Activated CD8-positive, alpha-beta memory T cell treated with anti-CD3 and anti-CD28 coated beads for 36 hours (primary cell): ENCODE results near the gene OR1Q1. TPM values are rescaled to one million over a fixed set of nuclear protein-coding genes. Genes with fewer than 3 reads are reported as not detected.
"Not testable (repeated sequence)": the region's sequence is repeated elsewhere in the genome, so short reads cannot be mapped to it uniquely, and the experiment has no call there.

Source experiments
- CTCF ChIA-PET: fragments of 350-600 bp; sonication (Branson Sonifier 250); formaldehyde crosslinking; loops from one replicate; lab custom pipeline; 2021; ENCODE audit warnings: antibody characterized with exemption; lab: Charles Lee
- POLR2A ChIA-PET: fragments of 350-600 bp; sonication (Branson Sonifier 250); formaldehyde crosslinking; loops from one replicate; lab custom pipeline; 2021; ENCODE audit warnings: antibody characterized with exemption; lab: Charles Lee
- total RNA-seq, 2 experiments: library from RNA; stranded (reverse); gene quantifications; one replicate each; pipeline ENCODE4 v1.2.3, GENCODE V29; 2021

The OR1Q1 gene, protein sequence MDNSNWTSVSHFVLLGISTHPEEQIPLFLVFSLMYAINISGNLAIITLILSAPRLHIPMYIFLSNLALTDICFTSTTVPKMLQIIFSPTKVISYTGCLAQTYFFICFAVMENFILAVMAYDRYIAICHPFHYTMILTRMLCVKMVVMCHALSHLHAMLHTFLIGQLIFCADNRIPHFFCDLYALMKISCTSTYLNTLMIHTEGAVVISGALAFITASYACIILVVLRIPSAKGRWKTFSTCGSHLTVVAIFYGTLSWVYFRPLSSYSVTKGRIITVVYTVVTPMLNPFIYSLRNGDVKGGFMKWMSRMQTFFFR
- total RNA-seq = not detected

GRCh38 chr9:122614362-122614761 lies at the start of gene OR1Q1:
Gene OR1Q1, plus strand, starts transcription at chr9:122614738. Its CDS starts 0 bp downstream, at chr9:122614738.
- ChIA-PET POLR2A (no interaction called here), CTCF (no interaction called here)

DNA sequence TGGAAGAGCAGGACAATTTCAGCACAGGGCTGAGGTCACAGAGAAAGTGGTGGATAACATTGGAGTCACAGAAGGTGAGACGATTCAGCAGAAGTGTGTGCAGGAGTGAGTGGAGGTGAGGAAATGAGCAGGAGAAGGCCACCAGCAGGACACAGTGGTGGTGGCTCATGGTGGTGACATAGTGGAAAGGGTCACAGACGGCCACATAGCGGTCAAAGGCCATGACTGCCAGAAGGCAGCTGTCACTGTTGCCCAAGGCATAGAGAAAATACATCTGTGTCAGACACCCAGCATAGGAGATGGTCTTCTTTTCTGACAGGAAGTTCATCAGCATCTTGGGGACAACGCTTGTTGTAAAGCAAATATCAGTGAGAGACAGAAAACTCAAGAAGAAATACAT lies 46.6 kb upstream of the OR1Q1 start:
- CTCF ChIA-PET = no interaction called here
- POLR2A ChIA-PET = no interaction called here

DNA sequence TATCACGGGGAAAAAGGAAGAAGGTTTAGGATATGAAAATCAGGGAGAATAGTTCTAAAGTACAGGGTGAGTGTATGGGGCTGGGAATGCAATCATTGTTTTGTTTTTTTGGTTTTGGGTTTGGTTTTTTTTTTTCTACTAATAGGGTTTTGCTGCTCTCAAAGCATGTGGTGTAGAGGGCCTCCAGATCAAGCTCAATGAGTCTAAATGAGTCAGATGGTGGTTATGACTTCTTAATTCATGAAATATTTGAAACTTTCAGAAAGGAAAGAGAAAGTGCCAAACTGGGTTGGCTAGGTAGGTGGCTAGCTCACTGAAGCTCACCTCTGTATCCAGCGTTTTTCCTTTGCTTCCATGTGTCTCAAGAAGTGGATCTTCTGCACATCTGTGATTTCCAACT lies 42.1 kb upstream of the OR1Q1 start:
- ChIA-PET CTCF (no interaction called here), POLR2A (interaction anchor here (0.6 kb wide), 1 partner anchor 1143 kb away, joined by 3 read pairs; no protein-coding TSS in a partner anchor)

- POLR2A ChIA-PET = no interaction called here
Measured at GRCh38 chr9:122579874-122580273, 34.7 kb upstream of the OR1Q1 start.

GRCh38 chr9:122580360-122580759 lies 34.2 kb upstream of the OR1Q1 start:
- POLR2A ChIA-PET = no interaction called here
- CTCF ChIA-PET = no interaction called here

More at GRCh38 chr9:122579874-122580273, 34.7 kb upstream of the OR1Q1 start:
- CTCF ChIA-PET = no interaction called here

DNA sequence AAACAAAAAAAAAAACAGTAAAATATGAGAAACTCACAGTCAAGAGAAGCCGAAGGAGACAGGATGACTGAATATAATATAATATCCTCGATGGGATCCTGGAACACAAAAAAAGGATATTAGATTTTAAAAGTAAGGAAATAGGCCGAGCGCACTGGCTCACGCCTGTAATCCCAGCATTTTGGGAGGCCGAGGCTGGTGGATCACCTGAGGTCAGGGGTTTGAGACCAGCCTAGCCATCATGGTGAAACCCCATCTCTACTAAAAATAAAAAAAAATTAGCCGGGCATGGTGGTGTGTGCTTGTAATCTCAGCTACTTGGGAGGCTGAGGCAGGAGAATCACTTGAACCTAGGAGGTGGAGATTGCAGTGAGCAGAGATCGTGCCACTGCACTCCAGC lies 31.3 kb upstream of the OR1Q1 start, which contains the start of gene OR1L8:
TSS of gene OR1L8 (minus strand) at position 101 of the 400 bp plus-strand sequence. CDS start 14,907 bp downstream, outside the sequence.
- POLR2A ChIA-PET, CTCF ChIA-PET: not testable (repeated sequence)

DNA sequence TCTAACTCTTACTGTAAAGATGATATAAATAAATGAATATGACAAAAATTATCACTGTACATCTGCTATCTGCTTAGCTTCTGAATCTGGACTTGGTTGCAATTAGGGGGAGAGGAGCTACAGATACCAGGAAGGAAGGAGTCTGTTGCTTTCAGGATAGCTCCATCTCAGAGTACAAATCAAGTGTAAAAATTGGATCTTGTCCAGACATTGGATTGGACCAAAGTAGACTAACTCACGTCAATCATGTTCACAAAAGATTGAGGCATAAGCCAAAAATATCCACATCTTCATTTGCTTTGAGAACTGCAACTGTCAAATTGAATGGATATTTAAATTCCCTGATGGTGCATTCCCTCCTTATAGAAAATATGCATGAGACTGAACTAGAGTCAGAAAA lies 8.8 kb upstream of the OR1Q1 start:
- CTCF ChIA-PET = no interaction called here

DNA sequence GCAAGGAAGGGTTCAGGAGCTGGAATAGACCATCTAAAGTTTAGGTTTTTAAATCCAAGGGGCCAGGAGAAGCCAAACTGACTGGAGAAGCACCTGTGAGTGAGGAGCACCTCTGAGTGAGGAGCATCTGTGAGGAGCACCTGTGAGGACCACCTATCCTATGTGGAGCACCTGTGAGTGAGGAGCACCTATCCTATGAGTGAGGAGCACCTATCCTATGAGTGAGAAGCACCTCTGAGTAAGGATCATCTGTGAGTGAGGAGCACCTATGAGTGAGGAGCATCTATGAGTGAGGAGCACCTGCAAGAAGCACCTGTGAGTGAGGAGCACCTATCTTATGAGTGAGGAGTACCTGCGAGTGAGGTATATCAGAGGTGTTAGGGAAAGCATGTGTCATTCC lies 8.0 kb upstream of the OR1Q1 start:
- POLR2A ChIA-PET = no interaction called here
- CTCF ChIA-PET = no interaction called here

More for the DNA sequence above, 8.8 kb upstream of the OR1Q1 start:
- POLR2A ChIA-PET = no interaction called here

GRCh38 chr9:122609804-122610203 lies 4.7 kb upstream of the OR1Q1 start:
- ChIA-PET CTCF (no interaction called here), POLR2A (no interaction called here)

DNA sequence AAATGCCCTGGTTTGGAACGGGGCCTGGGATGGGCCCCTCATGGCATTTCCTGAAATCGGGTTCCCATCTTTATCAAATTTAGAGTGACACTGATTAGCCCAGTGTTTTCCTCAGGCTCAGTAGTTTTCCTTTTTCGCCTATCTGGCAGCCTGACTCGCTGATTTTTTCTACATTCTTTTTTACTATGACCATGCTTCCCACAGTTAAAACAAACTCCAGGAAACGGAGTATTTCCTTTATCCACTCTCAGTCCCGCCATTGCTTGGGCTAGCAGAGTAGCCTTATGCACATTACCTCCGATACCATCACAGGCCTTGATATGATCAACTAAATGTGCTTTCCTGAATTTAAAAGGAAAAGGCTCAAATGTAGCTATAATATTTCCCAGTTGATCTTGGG lies 5.5 kb downstream of the OR1Q1 start:
- ChIA-PET POLR2A (no interaction called here), CTCF (no interaction called here)

DNA sequence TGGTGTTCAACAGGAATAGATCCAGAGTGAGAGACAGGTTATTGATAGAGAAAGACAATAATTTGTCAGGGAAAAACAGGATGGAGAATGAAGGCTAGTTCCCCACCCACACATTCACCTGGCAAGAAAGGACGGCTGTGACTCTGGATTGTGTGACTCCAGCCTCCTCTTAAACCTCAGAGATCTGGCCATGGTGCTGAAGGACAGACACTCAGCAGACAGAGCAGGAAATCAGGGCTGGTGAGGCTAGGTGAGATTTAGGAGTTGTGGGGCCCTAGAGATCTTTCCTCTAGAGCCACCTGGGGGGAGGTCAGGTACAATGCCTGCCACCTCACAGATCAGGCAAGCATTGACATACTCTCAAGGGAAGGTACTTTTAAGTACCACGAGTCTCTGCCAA lies 27.7 kb downstream of the OR1Q1 start:
- ChIA-PET POLR2A (no interaction called here), CTCF (no interaction called here)

DNA sequence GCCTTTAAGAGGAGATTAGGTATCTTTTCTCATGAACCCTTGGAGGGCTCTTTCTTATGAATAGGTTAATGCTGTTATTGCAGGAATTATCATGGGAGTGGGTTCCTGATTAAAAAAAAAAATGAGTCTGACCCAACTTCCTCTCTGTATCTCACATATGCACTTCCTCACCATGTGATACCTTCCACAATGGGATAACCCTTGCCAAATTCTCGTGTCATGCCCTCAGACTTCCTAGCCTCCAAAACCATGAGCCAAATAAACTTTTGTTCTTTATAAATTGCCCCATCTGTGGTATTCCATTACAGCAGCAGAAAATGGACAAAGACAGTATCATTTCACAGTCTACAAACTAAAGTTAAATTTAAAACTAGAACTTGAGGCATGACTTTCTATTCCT lies 41.8 kb downstream of the OR1Q1 start:
- ChIA-PET CTCF (no interaction called here), POLR2A (no interaction called here)

DNA sequence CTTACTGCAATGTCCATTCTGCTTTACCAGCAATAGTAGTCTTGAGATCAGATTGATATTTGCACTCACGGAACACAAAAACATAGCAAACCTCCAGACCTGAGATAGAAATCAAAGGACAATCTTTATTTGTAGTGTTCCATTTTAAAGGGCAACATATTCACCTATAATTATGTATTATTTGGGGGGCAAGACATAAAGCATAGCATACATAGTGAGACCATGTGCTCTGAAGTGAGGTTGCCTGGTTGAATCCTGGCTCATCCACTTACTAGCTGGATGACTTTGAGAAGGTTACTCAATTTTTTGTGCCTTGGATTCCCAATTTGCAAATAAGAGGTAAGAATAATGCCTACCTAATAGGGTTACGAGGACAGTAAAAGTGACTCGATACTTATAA lies 43.0 kb downstream of the OR1Q1 start, which contains the start of gene OR1B1:
TSS of gene OR1B1 (minus strand) at position 101 of the 400 bp plus-strand sequence.
- ChIA-PET POLR2A (no interaction called here), CTCF (no interaction called here)

- POLR2A ChIA-PET = no interaction called here
- CTCF ChIA-PET = no interaction called here
Measured at GRCh38 chr9:122661416-122661815, 46.9 kb downstream of the OR1Q1 start, which contains the start of gene OR1L1. Gene OR1L1, plus strand, starts transcription at chr9:122661716. Its CDS starts 0 bp downstream, at chr9:122661716.

Other genes with a start within 250 kb of the OR1Q1 start
- gene PTGS1, start 243.7 kb upstream of the OR1Q1 start, total RNA-seq = under 1 TPM in 1 of 2 experiments, not detected in 1; 0.08 TPM
- gene OR1J1, start 136.8 kb upstream of the OR1Q1 start, total RNA-seq = not detected
- gene OR1J2, start 103.9 kb upstream of the OR1Q1 start, total RNA-seq = not detected
- not detected for gene OR1J4, start 95.6 kb upstream of the OR1Q1 start, total RNA-seq
- not detected for gene OR1N1, start 87.4 kb upstream of the OR1Q1 start, total RNA-seq
- gene OR1N2, start 61.6 kb upstream of the OR1Q1 start, total RNA-seq = not detected
- gene OR1L8, start 31.4 kb upstream of the OR1Q1 start, total RNA-seq = not detected
- gene OR1B1, start 42.9 kb downstream of the OR1Q1 start, total RNA-seq = not detected
- not detected for gene OR1L1, start 47.0 kb downstream of the OR1Q1 start, total RNA-seq
- gene OR1L3, start 60.4 kb downstream of the OR1Q1 start, total RNA-seq = not detected
- gene OR1L4, start 109.3 kb downstream of the OR1Q1 start, total RNA-seq = not detected
- gene OR1L6, start 127.6 kb downstream of the OR1Q1 start, total RNA-seq = not detected
- gene OR5C1, start 174.2 kb downstream of the OR1Q1 start, total RNA-seq = not detected
- not detected for gene OR1K1, start 185.4 kb downstream of the OR1Q1 start, total RNA-seq
- gene PDCL, start 213.8 kb downstream of the OR1Q1 start, total RNA-seq = 10 to 100 TPM; 19.5 to 19.9 TPM